KMS-11 (cell line): ENCODE results near the gene RCL1.

Experiments used
- H2AFZ ChIP-seq: fragments of 200-600 bp; sonication (generic); 2 replicates; pipeline ENCODE4 v1.6.1; 2016; ENCODE audit warnings: antibody characterized with exemption, mixed run types, low read depth
- H3K27ac ChIP-seq: fragments of 200-600 bp; sonication (generic); 2 replicates; pipeline ENCODE4 v1.6.1; 2016; ENCODE audit warnings: mild to moderate bottlenecking, mixed run types
- H3K27me3 ChIP-seq: fragments of 200-600 bp; sonication (generic); 2 replicates; pipeline ENCODE4 v1.6.1; 2017; ENCODE audit warnings: mild to moderate bottlenecking, low read depth, mixed run types, moderate library complexity; ENCODE audit not compliant: insufficient read depth
- H3K36me3 ChIP-seq: fragments of 200-600 bp; sonication (generic); 2 replicates; pipeline ENCODE4 v1.6.1; 2017; ENCODE audit warnings: mild to moderate bottlenecking, mixed run types; ENCODE audit not compliant: insufficient read depth
- H3K4me1 ChIP-seq: fragments of 200-600 bp; sonication (generic); 2 replicates; pipeline ENCODE4 v1.6.1; 2016; ENCODE audit warnings: mild to moderate bottlenecking, low read depth, mixed run types; ENCODE audit not compliant: poor library complexity, severe bottlenecking
- H3K4me2 ChIP-seq: fragments of 200-600 bp; sonication (generic); 2 replicates; pipeline ENCODE4 v1.7.0; 2016; ENCODE audit warnings: mild to moderate bottlenecking, mixed run types
- H3K4me3 ChIP-seq: fragments of 200-600 bp; sonication (generic); IDR thresholded peaks from 2 replicates; pipeline ENCODE4 v1.6.1; 2017; ENCODE audit warnings: low read depth, low read length, mixed read lengths; ENCODE audit not compliant: insufficient read depth
- H3K79me2 ChIP-seq: fragments of 200-600 bp; sonication (generic); 2 replicates; pipeline ENCODE4 v1.6.1; 2016; ENCODE audit warnings: low read depth, mixed run types; ENCODE audit not compliant: insufficient read depth
- H3K9ac ChIP-seq: fragments of 200-600 bp; sonication (generic); 2 replicates; pipeline ENCODE4 v1.6.1; 2016; ENCODE audit warnings: mild to moderate bottlenecking, mixed run types
- H4K20me1 ChIP-seq: fragments of 200-600 bp; sonication (generic); 2 replicates; pipeline ENCODE4 v1.6.1; 2016; ENCODE audit warnings: mild to moderate bottlenecking, mixed run types; ENCODE audit not compliant: insufficient read depth
- CTCF ChIP-seq: fragments of 200-600 bp; sonication (generic); conservative IDR thresholded peaks from 2 replicates; pipeline ENCODE4 v1.6.1; 2017; ENCODE audit warnings: low read depth, mild to moderate bottlenecking, antibody characterized with exemption, low read length, moderate library complexity, mixed read lengths

Gene RCL1

DNA sequence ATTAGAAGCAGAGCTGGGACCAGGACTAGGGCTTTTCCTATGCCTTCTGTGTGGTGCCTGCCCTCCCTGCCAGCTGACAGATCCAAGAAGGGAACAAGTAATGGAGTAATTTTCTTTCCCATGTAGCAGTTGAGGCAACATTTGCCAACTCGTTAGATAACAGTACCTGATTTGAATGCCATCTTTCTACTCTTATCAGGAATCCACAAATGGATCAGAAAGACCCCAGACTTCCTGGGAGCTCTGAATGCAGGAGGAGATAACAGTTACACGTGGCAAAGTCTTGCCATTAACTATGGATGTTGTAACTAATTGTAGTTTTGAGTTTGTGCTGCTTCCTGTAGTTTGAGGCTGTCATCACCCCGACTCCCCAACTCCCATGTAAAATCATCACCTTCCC lies 39.2 kb downstream of the RCL1 start:
- Histone ChIP-seq H3K4me1 (no peaks in the 10 kb centered on the region), H3K27me3 (no peaks in the 10 kb centered on the region), H3K27ac (no peak overlapping the region), H3K4me3 (no peak overlapping the region), H2AFZ (no peak overlapping the region), H3K36me3 (no peaks in the 10 kb centered on the region), H4K20me1 (no peaks in the 10 kb centered on the region), H3K9ac (no peak overlapping the region), H3K4me2 (no peak overlapping the region), H3K79me2 (no peaks in the 10 kb centered on the region; the same call in 1 of the 2 replicates)
- no peak for TF ChIP-seq CTCF

DNA sequence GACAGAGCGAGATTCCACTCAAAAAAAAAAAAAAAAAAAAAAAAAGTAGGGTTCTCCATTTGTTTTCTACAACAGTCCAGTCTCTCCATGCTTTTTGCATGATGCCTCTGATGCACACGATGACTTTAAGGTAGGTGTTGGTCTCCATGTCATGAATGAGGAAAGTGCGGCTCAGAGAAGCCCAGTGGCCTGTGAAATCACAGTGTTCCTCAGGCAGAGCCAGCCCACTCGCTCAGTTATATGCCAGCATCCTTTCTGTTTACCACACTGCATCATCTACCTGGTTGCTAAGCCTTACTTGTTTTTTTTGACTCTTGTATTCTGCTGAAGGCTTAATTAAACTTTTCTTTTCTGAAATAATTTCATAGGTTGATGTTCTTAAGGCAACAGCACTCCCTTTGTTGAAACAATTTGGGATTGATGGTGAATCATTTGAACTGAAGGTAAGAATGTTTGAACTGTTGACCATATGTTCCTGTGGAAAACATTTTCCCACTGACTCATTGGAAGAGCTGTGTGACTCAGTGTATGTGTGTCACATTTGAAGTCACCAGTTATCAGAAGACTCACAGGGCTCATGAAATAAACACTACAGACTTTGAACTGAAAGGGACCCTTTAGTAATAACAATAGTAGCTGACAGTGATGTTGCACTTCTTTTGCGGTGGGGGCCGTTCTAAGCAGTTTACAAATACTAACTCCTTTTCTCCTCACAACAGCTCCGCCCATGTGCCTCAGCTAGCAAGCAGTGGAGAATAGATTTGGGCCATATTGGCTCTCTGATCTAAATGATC lies 40.2 kb downstream of the RCL1 start:
- Histone ChIP-seq H3K36me3 (no peaks in the 10 kb centered on the region), H3K4me2 (no peak overlapping the region), H3K9ac (no peak overlapping the region), H4K20me1 (no peaks in the 10 kb centered on the region), H3K27me3 (no peaks in the 10 kb centered on the region), H3K79me2 (no peaks in the 10 kb centered on the region; the same call in 1 of the 2 replicates), H3K4me3 (no peak overlapping the region), H2AFZ (no peak overlapping the region), H3K27ac (no peak overlapping the region), H3K4me1 (no peaks in the 10 kb centered on the region)
- no peak for TF ChIP-seq CTCF

GRCh38 chr9:4833781-4834560 lies 41.2 kb downstream of the RCL1 start:
- Histone ChIP-seq H3K4me2 (no peak overlapping the region), H3K9ac (no peak overlapping the region), H3K36me3 (no peaks in the 10 kb centered on the region), H3K4me3 (no peak overlapping the region), H3K79me2 (no peaks in the 10 kb centered on the region; the same call in 1 of the 2 replicates), H2AFZ (no peak overlapping the region), H3K4me1 (no peaks in the 10 kb centered on the region), H4K20me1 (no peaks in the 10 kb centered on the region), H3K27me3 (no peaks in the 10 kb centered on the region), H3K27ac (no peak overlapping the region)
- no peak for TF ChIP-seq CTCF

- peaks cover 14% of the 10 kb centered on the region for H3K4me1 ChIP-seq
- H4K20me1 ChIP-seq = no peaks in the 10 kb centered on the region
- no peak overlapping the region for H3K4me2 ChIP-seq
- H3K36me3 ChIP-seq = no peaks in the 10 kb centered on the region; the same call in 1 of the 2 replicates
- no peaks in the 10 kb centered on the region for H3K79me2 ChIP-seq
- TF ChIP-seq CTCF = no peak
- no peak overlapping the region for H2AFZ ChIP-seq
- no peak overlapping the region for H3K9ac ChIP-seq
- H3K27me3 ChIP-seq = no peaks in the 10 kb centered on the region
- H3K27ac ChIP-seq = no peak overlapping the region
- H3K4me3 ChIP-seq = no peak overlapping the region
Measured at GRCh38 chr9:4836676-4837075, 43.9 kb downstream of the RCL1 start.
